HepG2 (cell line): ENCODE results near the gene DCTN2. TPM values are rescaled to one million over a fixed set of nuclear protein-coding genes. Genes with fewer than 3 reads are reported as not detected.

ENCODE experiments used
- ATAC-seq: fragments of 200-7000 bp; cut with Tn5 transposase; 3 replicates; pipeline ENCODE4 v1.9.1; 2020; ENCODE audit warnings: mild to moderate bottlenecking, moderate library complexity
- BruUV-seq: library from RNA; stranded (reverse); fragments of 400-500 nt; replicated peaks from 2 replicates; lab custom pipeline; 2021; lab: Mats Ljungman, UMichigan
- CTCF ChIA-PET: fragments of 300-600 bp; formaldehyde crosslinking; extraction: SDS; loops from one replicate; lab custom pipeline; 2021; ENCODE audit warnings: low total read pairs, inconsistent platforms, low intra/inter-chr PET ratio; lab: Yijun Ruan, JAX
- POLR2A ChIA-PET: fragments of 350-600 bp; sonication (Branson Sonifier 250); formaldehyde crosslinking; loops from one replicate; lab custom pipeline; 2020; ENCODE audit warnings: antibody characterized with exemption, inconsistent platforms; lab: Yijun Ruan, JAX
- DNase-seq: peaks from one replicate; pipeline ENCODE4 v3.0.0-alpha.2; 2015; ENCODE audit warnings: low spot score
- FAIRE-seq: peaks from 3 replicates; lab custom pipeline; 2011; peaks lifted over from hg19 to GRCh38; lab: Jason Lieb, UNC
- H2AFZ ChIP-seq: one replicate; pipeline ENCODE4 v1.6.1; 2011; ENCODE audit warnings: low read length, inconsistent platforms
- H3K27ac ChIP-seq: fragments of 300-600 bp; 3 replicates; pipeline ENCODE4 v1.8.0; 2011; ENCODE audit warnings: mixed run types, mild to moderate bottlenecking, mixed read lengths, low read length, inconsistent platforms; ENCODE audit not compliant: insufficient read depth; ENCODE audit errors: extremely low read length
- H3K27me3 ChIP-seq, 2 experiments: fragments of 200-600 bp in 1 of 2; 2 replicates in 1 of 2; 3 replicates in 1 of 2; pipeline versions ENCODE4 v1.6.0 to v1.8.0; 2011; ENCODE audit warnings: low read length in 2 of 2, mild to moderate bottlenecking in 2 of 2, moderate library complexity in 2 of 2, inconsistent platforms in 1 of 2; ENCODE audit not compliant: insufficient read depth in 2 of 2, control insufficient read depth in 1 of 2
- H3K36me3 ChIP-seq, 2 experiments: fragments of 200-600 bp in 1 of 2; replicated peaks in 1 of 2; 2 replicates in 1 of 2; 3 replicates in 1 of 2; pipeline versions ENCODE4 v1.5.1 to v1.8.0; 2011; ENCODE audit warnings: low read length in 2 of 2, inconsistent platforms in 1 of 2; ENCODE audit not compliant: insufficient read depth in 2 of 2, control insufficient read depth in 1 of 2
- H3K4me1 ChIP-seq: 2 replicates; pipeline ENCODE4 v1.5.1; 2012; ENCODE audit warnings: low read length, inconsistent platforms; ENCODE audit not compliant: insufficient read depth
- H3K4me2 ChIP-seq: 2 replicates; pipeline ENCODE4 v1.6.0; 2011; ENCODE audit warnings: low read depth, low read length, inconsistent platforms
- H3K4me3 ChIP-seq, 3 experiments: fragments of 200-600 bp in 1 of 3; sonication (generic), shearing (Covaris generic) in 1 of 3; replicated peaks in 1 of 3; 2 replicates each; pipeline ENCODE4 v1.5.1; 2011 to 2016; ENCODE audit warnings: low read length in 3 of 3, inconsistent platforms in 2 of 3, low read depth in 2 of 3, mild to moderate bottlenecking in 2 of 3, control low read depth in 1 of 3, mixed read lengths in 1 of 3; ENCODE audit not compliant: insufficient read depth in 1 of 3
- H3K79me2 ChIP-seq: one replicate; pipeline ENCODE4 v1.6.1; 2011; ENCODE audit warnings: low read length, inconsistent platforms; ENCODE audit not compliant: insufficient read depth
- H3K9ac ChIP-seq: 2 replicates; pipeline ENCODE4 v1.6.0; 2011; ENCODE audit warnings: mild to moderate bottlenecking, low read depth, low read length, inconsistent platforms; ENCODE audit not compliant: insufficient read depth
- H3K9me3 ChIP-seq: 2 replicates; pipeline ENCODE4 v1.5.1; 2012; ENCODE audit warnings: mild to moderate bottlenecking, low read length
- H4K20me1 ChIP-seq: 2 replicates; pipeline ENCODE4 v1.6.0; 2011; ENCODE audit warnings: inconsistent platforms, mild to moderate bottlenecking, low read length, moderate library complexity; ENCODE audit not compliant: insufficient read depth
- ATRX ChIP-seq: sonication (generic); formaldehyde crosslinking; IDR thresholded peaks from 2 replicates; pipeline ENCODE4 v1.4.0; 2020; ENCODE audit warnings: missing genetic modification reagents, borderline replicate concordance
- CAMTA2 ChIP-seq: sonication (generic); formaldehyde crosslinking; IDR thresholded peaks from 2 replicates; pipeline ENCODE4 v1.4.0; 2020; ENCODE audit warnings: mild to moderate bottlenecking, missing genetic modification reagents, borderline replicate concordance
- GLMP ChIP-seq: sonication (generic); formaldehyde crosslinking; IDR thresholded peaks from 2 replicates; pipeline ENCODE4 v1.9.0; 2021; ENCODE audit warnings: missing genetic modification reagents, mild to moderate bottlenecking, borderline replicate concordance
- PAX8 ChIP-seq: sonication (generic); formaldehyde crosslinking; IDR thresholded peaks from 2 replicates; pipeline ENCODE4 v1.8.0; 2022; ENCODE audit warnings: mild to moderate bottlenecking, missing genetic modification reagents, borderline replicate concordance
- RBAK ChIP-seq: sonication (generic); formaldehyde crosslinking; IDR thresholded peaks from 2 replicates; pipeline ENCODE4 v1.5.1; 2020; ENCODE audit warnings: mild to moderate bottlenecking, missing genetic modification reagents
- SYNCRIP ChIP-seq: fragments of 200-400 bp; formaldehyde crosslinking; IDR thresholded peaks from 2 replicates; pipeline ENCODE4 v1.6.1; 2018; ENCODE audit warnings: mild to moderate bottlenecking, low read depth, low read length; ENCODE audit not compliant: insufficient read depth
- YEATS2 ChIP-seq: sonication (generic); formaldehyde crosslinking; IDR thresholded peaks from 2 replicates; pipeline ENCODE4 v1.4.0; 2020; ENCODE audit warnings: missing genetic modification reagents, borderline replicate concordance
- ZNF230 ChIP-seq: sonication (generic); formaldehyde crosslinking; IDR thresholded peaks from 2 replicates; pipeline ENCODE4 v1.4.0; 2020; ENCODE audit warnings: mild to moderate bottlenecking, missing genetic modification reagents
- ZNF382 ChIP-seq: sonication (generic); formaldehyde crosslinking; IDR thresholded peaks from 2 replicates; pipeline ENCODE4 v1.5.0; 2020; ENCODE audit warnings: missing genetic modification reagents, mild to moderate bottlenecking, borderline replicate concordance
- ZNF430 ChIP-seq: sonication (generic); formaldehyde crosslinking; IDR thresholded peaks from 2 replicates; pipeline ENCODE4 v1.9.0; 2021; ENCODE audit warnings: mild to moderate bottlenecking, missing genetic modification reagents
- ZNF431 ChIP-seq: sonication (generic); formaldehyde crosslinking; IDR thresholded peaks from 2 replicates; pipeline ENCODE4 v1.9.0; 2022; ENCODE audit warnings: missing genetic modification reagents, low read depth, mild to moderate bottlenecking, borderline replicate concordance
- ZNF556 ChIP-seq: sonication (generic); formaldehyde crosslinking; IDR thresholded peaks from 2 replicates; pipeline ENCODE4 v1.4.0; 2020; ENCODE audit warnings: mild to moderate bottlenecking, missing genetic modification reagents, borderline replicate concordance
- ZNF605 ChIP-seq: sonication (generic); formaldehyde crosslinking; IDR thresholded peaks from 2 replicates; pipeline ENCODE4 v1.8.0; 2022; ENCODE audit warnings: mild to moderate bottlenecking, missing genetic modification reagents
- ZSCAN25 ChIP-seq: sonication (generic); formaldehyde crosslinking; IDR thresholded peaks from 2 replicates; pipeline ENCODE4 v1.8.0; 2022; ENCODE audit warnings: mild to moderate bottlenecking, missing genetic modification reagents
- ZSCAN29 ChIP-seq: sonication (generic); formaldehyde crosslinking; conservative IDR thresholded peaks from 2 replicates; pipeline ENCODE4 v1.4.0; 2020; ENCODE audit warnings: mild to moderate bottlenecking, missing genetic modification reagents
- WGBS: methylation state at CpG from one replicate; pipeline ENCODE4 v1.1.6; 2017; ENCODE audit warnings: low lambda C conversion rate; 5-methylcytosine and 5-hydroxymethylcytosine counted together
- in situ Hi-C: cut with HindIII; loops from 2 replicates; pipeline ENCODE4 v1.10.0; 2017; ENCODE audit warnings: low pct_unique_long_range_greater_than_20kb; ENCODE audit not compliant: extremely low pct_ligation_motif_present
- intact Hi-C: fragments of 100-400 bp; cut with micrococcal nuclease; formaldehyde crosslinking; loops from one replicate; pipeline ENCODE4 v1.10.0; 2022; ENCODE audit not compliant: unreplicated experiment
- polyA plus RNA-seq, 8 experiments: library from polyadenylated mRNA; depleted of rRNA in 3 of 8; stranded (reverse) in 7 of 8; unstranded in 1 of 8; fragments of >200 nt; fragmentation: Illumina TruSeq in 4 of 8; extraction: Trizol in 4 of 8; gene quantifications; 2 replicates each; pipeline versions ENCODE4 v1.2.1 to v1.2.3, GENCODE V29; 2011 to 2016; ENCODE audit warnings: low read depth in 4 of 8, missing spikeins in 1 of 8, mixed read lengths in 1 of 8; ENCODE audit not compliant: insufficient read depth in 1 of 8
- total RNA-seq, 5 experiments: library from RNA; depleted of rRNA; stranded (reverse); fragments of >200 nt; fragmentation: Illumina TruSeq; extraction: Trizol; gene quantifications; 2 replicates each; pipeline ENCODE4 v1.2.3, GENCODE V29; 2016; ENCODE audit warnings: low read depth in 1 of 5
- TF ChIP-seq, protein P1 (sequence below): sonication (generic); IDR thresholded peaks from 2 replicates; pipeline ENCODE4 v1.6.1; 2016; ENCODE audit warnings: low read depth, borderline replicate concordance
- TF ChIP-seq, protein P2 (sequence below): sonication (generic); formaldehyde crosslinking; IDR thresholded peaks from 2 replicates; pipeline ENCODE4 v1.8.1; 2023; ENCODE audit warnings: mild to moderate bottlenecking, moderate library complexity, missing genetic modification reagents

DCTN2 gene
- total and polyA plus RNA-seq, 2 of the 13 experiments (the other 11 are each of a cell fraction or from before 2014, with no cell fraction given), result 72.0 to 77.4 TPM

DNA sequence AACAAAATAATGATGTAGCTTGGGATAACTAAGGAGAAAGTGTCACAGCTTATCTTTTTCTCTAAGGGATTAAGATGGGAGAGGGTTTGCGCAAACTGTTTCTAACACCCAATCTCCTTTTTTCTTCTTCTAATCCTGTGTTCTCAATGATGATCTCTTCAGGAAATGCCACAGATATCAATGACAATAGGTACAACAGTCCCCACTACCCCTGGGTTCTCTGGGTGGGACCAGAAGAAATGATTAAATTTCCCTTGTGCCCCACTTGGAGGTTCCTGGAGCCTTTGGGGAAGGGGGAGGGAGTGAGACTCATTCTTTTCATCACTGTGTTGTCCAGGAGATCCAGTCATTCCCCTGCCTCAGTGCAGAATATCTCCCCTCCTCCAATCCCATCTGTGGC lies 35.4 kb upstream of the DCTN2 start (continued):
- TF ChIP-seq ZNF605 (CRISPR knock-in tag), result no peak

GRCh38 chr12:57581802-57582201 lies 34.8 kb upstream of the DCTN2 start:
- no peak overlapping the region for H3K4me2 ChIP-seq
- ChIA-PET CTCF (no interaction called here), POLR2A (interaction anchor here (2.2 to 4.1 kb wide), 4 partner anchors 9 to 163 kb away, joined by 9 to 35 read pairs (median 18); partner anchors contain the start of genes DCTN2, DDIT3, PIP4K2C and TSPAN31)
- peaks cover 10% of the 10 kb centered on the region for H3K79me2 ChIP-seq
- H3K27me3 ChIP-seq, result no peaks in the 10 kb centered on the region
- no peak overlapping the region for H3K4me3 ChIP-seq
- no TSS peak for BruUV-seq
- intact Hi-C loops, result loop anchor here (5.0 kb wide), 1 partner anchor 155 kb away; the partner anchor contains the start of gene AGAP2
- in situ Hi-C loops, result loop anchor here (5.0 kb wide), 1 partner anchor 40 kb away; no protein-coding TSS in a partner anchor
- no peak for FAIRE-seq
- no peak overlapping the region for H3K9ac ChIP-seq
- no peak for ATAC-seq
- no peak overlapping the region for H2AFZ ChIP-seq
- 92% methylated on average over 1 of the region's 1 CpG for WGBS
- peaks cover 58% of the 10 kb centered on the region for H3K4me1 ChIP-seq
- H4K20me1 ChIP-seq, result no peaks in the 10 kb centered on the region
- no peak for DNase-seq
- H3K9me3 ChIP-seq, result no peaks in the 10 kb centered on the region
- peaks cover 3 to 25% of the 10 kb centered on the region in 2 experiments for H3K36me3 ChIP-seq
- TF ChIP-seq GLMP (CRISPR knock-in tag), result no peak
- TF ChIP-seq ATRX (CRISPR knock-in tag), result no peak
- TF ChIP-seq SYNCRIP, result no peak
- TF ChIP-seq ZNF382 (CRISPR knock-in tag), result no peak
- no peak for TF ChIP-seq ZNF430 (CRISPR knock-in tag)
- TF ChIP-seq, protein P1, sequence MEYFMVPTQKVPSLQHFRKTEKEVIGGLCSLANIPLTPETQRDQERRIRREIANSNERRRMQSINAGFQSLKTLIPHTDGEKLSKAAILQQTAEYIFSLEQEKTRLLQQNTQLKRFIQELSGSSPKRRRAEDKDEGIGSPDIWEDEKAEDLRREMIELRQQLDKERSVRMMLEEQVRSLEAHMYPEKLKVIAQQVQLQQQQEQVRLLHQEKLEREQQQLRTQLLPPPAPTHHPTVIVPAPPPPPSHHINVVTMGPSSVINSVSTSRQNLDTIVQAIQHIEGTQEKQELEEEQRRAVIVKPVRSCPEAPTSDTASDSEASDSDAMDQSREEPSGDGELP, result no peak
- TF ChIP-seq ZNF431, result no peak
- no peak for TF ChIP-seq ZSCAN29 (CRISPR knock-in tag)
- no peak for TF ChIP-seq YEATS2 (CRISPR knock-in tag)
- TF ChIP-seq PAX8, result no peak
- TF ChIP-seq, protein P2, sequence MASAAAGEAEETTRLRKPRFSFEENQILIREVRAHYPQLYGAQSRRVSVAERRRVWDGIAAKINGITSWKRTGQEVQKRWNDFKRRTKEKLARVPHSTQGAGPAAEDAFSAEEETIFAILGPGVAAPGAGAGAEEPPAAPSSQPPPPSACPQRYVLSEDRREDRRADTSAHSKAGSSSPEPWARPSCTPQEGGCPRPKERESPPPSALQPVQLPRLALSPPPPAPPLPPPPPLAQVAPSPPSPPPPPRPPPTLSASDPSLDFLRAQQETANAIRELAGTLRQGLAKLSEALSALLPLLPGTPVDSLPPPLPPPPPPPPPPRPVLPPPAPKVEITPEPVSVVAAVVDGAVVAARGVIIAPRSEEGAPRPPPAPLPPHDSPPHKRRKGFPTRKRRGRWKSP (CRISPR knock-in tag), result no peak
- no peak for TF ChIP-seq ZNF230 (CRISPR knock-in tag)
- TF ChIP-seq CAMTA2 (CRISPR knock-in tag), result no peak
- no peak for TF ChIP-seq ZSCAN25
- TF ChIP-seq RBAK (CRISPR knock-in tag), result no peak
- no peak for TF ChIP-seq ZNF556
- TF ChIP-seq, all 625 proteins: peak for 0
- H3K27ac ChIP-seq, result no peak overlapping the region
